SK-N-SH (cell line): ENCODE results near the gene PIAS1. TPM values are rescaled to one million over a fixed set of nuclear protein-coding genes. Genes with fewer than 3 reads are reported as not detected.
"Not testable (repeated sequence)": the region's sequence is repeated elsewhere in the genome, so short reads cannot be mapped to it uniquely, and the experiment has no call there.

Source experiments
- CTCF ChIA-PET: fragments of 300-600, 350-600 bp; formaldehyde crosslinking; extraction: SDS; loops from one replicate; lab custom pipeline; 2021; lab: Yijun Ruan, JAX
- POLR2A ChIA-PET: fragments of 350-600 bp; sonication (Branson Sonifier 250); formaldehyde crosslinking; extraction: SDS; loops from one replicate; lab custom pipeline; 2020; ENCODE audit warnings: antibody characterized with exemption, inconsistent platforms; lab: Yijun Ruan, JAX
- DNase-seq: peaks from one replicate; pipeline ENCODE4 v3.0.0; 2012
- H2AFZ ChIP-seq: fragments of 200-600 bp; sonication (generic); 2 replicates; pipeline ENCODE4 v1.8.1; 2016; ENCODE audit warnings: antibody characterized with exemption, mild to moderate bottlenecking, low read depth
- H3F3A ChIP-seq: fragments of 200-600 bp; sonication (generic); replicated peaks from 2 replicates; pipeline ENCODE3; 2016; ENCODE audit warnings: antibody characterized with exemption, mild to moderate bottlenecking; ENCODE audit not compliant: insufficient read depth
- H3K27ac ChIP-seq, 2 experiments: fragments of 200-500 bp in 1 of 2; fragments of 200-600 bp in 1 of 2; sonication (Bioruptor generic) in 1 of 2; sonication (generic), shearing (Covaris generic) in 1 of 2; 2 replicates each; pipeline versions ENCODE4 v1.5.1 to v1.6.1; 2014 to 2016; ENCODE audit warnings: low read depth in 2 of 2, inconsistent platforms in 1 of 2, low read length in 1 of 2, mild to moderate bottlenecking in 1 of 2, mixed read lengths in 1 of 2
- H3K27me3 ChIP-seq: fragments of 200-600 bp; sonication (generic), shearing (Covaris generic); 2 replicates; pipeline ENCODE4 v1.6.1; 2016; ENCODE audit warnings: mixed run types; ENCODE audit not compliant: insufficient read depth
- H3K36me3 ChIP-seq, 2 experiments: fragments of 200-500 bp in 1 of 2; fragments of 200-600 bp in 1 of 2; sonication (Bioruptor generic) in 1 of 2; sonication (generic) in 1 of 2; replicated peaks in 1 of 2; 2 replicates each; pipeline versions ENCODE3 to v1.5.1; 2014 to 2016; ENCODE audit warnings: low read length in 1 of 2, mild to moderate bottlenecking in 1 of 2; ENCODE audit not compliant: insufficient read depth in 2 of 2, control insufficient read depth in 1 of 2
- H3K4me1 ChIP-seq, 2 experiments: fragments of 200-500 bp in 1 of 2; fragments of 200-600 bp in 1 of 2; sonication (Bioruptor generic) in 1 of 2; sonication (generic), shearing (Covaris generic) in 1 of 2; 2 replicates each; pipeline versions ENCODE4 v1.5.1 to v1.6.1; 2014 to 2016; ENCODE audit warnings: low read depth in 1 of 2, low read length in 1 of 2, mixed run types in 1 of 2; ENCODE audit not compliant: insufficient read depth in 2 of 2, control insufficient read depth in 1 of 2
- H3K4me2 ChIP-seq: fragments of 200-600 bp; sonication (generic), shearing (Covaris generic); 2 replicates; pipeline ENCODE4 v1.6.1; 2017; ENCODE audit warnings: mixed run types
- H3K4me3 ChIP-seq, 2 experiments: fragments of 200-500 bp in 1 of 2; fragments of 200-600 bp in 1 of 2; sonication (Bioruptor generic) in 1 of 2; sonication (generic), shearing (Covaris generic) in 1 of 2; 2 replicates each; pipeline versions ENCODE4 v1.5.1 to v1.8.1; 2014 to 2016; ENCODE audit warnings: low read depth in 2 of 2, inconsistent platforms in 1 of 2, low read length in 1 of 2, mild to moderate bottlenecking in 1 of 2, mixed read lengths in 1 of 2, moderate library complexity in 1 of 2
- H3K79me2 ChIP-seq: fragments of 200-600 bp; sonication (generic); 2 replicates; pipeline ENCODE4 v1.8.1; 2017; ENCODE audit warnings: mild to moderate bottlenecking; ENCODE audit not compliant: insufficient read depth
- H3K9ac ChIP-seq: fragments of 200-600 bp; sonication (generic); 2 replicates; pipeline ENCODE4 v1.6.1; 2017; ENCODE audit warnings: mixed run types
- H3K9me2 ChIP-seq: fragments of 200-600 bp; sonication (generic); 2 replicates; pipeline ENCODE4 v1.6.1; 2017; ENCODE audit warnings: mixed run types
- H3K9me3 ChIP-seq: fragments of 200-600 bp; sonication (generic); 2 replicates; pipeline ENCODE4 v1.6.1; 2017; ENCODE audit warnings: mixed run types, mild to moderate bottlenecking, moderate library complexity
- H4K20me1 ChIP-seq: fragments of 200-600 bp; sonication (generic); 2 replicates; pipeline ENCODE4 v1.6.1; 2017; ENCODE audit warnings: mild to moderate bottlenecking, mixed run types; ENCODE audit not compliant: insufficient read depth
- CHD2 ChIP-seq: fragments of 150-350 bp; IDR thresholded peaks from 2 replicates; pipeline ENCODE4 v1.6.1; 2018; ENCODE audit warnings: low read length; ENCODE audit not compliant: partially characterized antibody
- ELF1 ChIP-seq: IDR thresholded peaks from 2 replicates; pipeline ENCODE4 v1.4.0; 2012
- EZH2phosphoT487 ChIP-seq: fragments of 200-600 bp; sonication (generic); IDR thresholded peaks from 2 replicates; pipeline ENCODE4 v1.6.1; 2017; ENCODE audit warnings: low read depth, mixed run types, mild to moderate bottlenecking, antibody characterized with exemption, moderate library complexity, borderline replicate concordance
- FOSL2 ChIP-seq: IDR thresholded peaks from 2 replicates; pipeline ENCODE4 v1.4.0; 2012; ENCODE audit warnings: low read depth, mild to moderate bottlenecking, moderate library complexity, borderline replicate concordance
- GABPA ChIP-seq: IDR thresholded peaks from 2 replicates; pipeline ENCODE4 v1.4.0; 2012; ENCODE audit warnings: low read depth, mild to moderate bottlenecking
- GATA2 ChIP-seq: sonication (generic); formaldehyde crosslinking; IDR thresholded peaks from 2 replicates; pipeline ENCODE4 v1.5.0; 2020; ENCODE audit warnings: mild to moderate bottlenecking, missing genetic modification reagents
- JUND ChIP-seq: IDR thresholded peaks from 2 replicates; pipeline ENCODE4 v1.4.0; 2012
- NFIC ChIP-seq: IDR thresholded peaks from 2 replicates; pipeline ENCODE4 v1.4.0; 2012; ENCODE audit warnings: borderline replicate concordance
- NRF1 ChIP-seq: IDR thresholded peaks from 2 replicates; pipeline ENCODE4 v1.6.1; 2012; ENCODE audit warnings: low read depth, mild to moderate bottlenecking, low read length
- POLR2AphosphoS5 ChIP-seq: IDR thresholded peaks from 2 replicates; pipeline ENCODE4 v1.6.1; 2012; ENCODE audit warnings: low read depth, low read length
- RAD21 ChIP-seq: IDR thresholded peaks from 2 replicates; pipeline ENCODE4 v1.6.1; 2012; ENCODE audit warnings: mild to moderate bottlenecking, low read length
- RCOR1 ChIP-seq: fragments of 150-350 bp; IDR thresholded peaks from 2 replicates; pipeline ENCODE4 v1.6.1; 2017; ENCODE audit warnings: antibody characterized with exemption, low read length
- RXRA ChIP-seq: IDR thresholded peaks from 2 replicates; pipeline ENCODE4 v1.4.0; 2012; ENCODE audit warnings: low read depth, mild to moderate bottlenecking, borderline replicate concordance
- SIN3A ChIP-seq: IDR thresholded peaks from 2 replicates; pipeline ENCODE4 v1.6.1; 2012; ENCODE audit warnings: low read depth, mild to moderate bottlenecking, low read length, moderate library complexity, borderline replicate concordance
- TAF1 ChIP-seq: IDR thresholded peaks from 2 replicates; pipeline ENCODE4 v1.6.1; 2012; ENCODE audit warnings: low read depth, mild to moderate bottlenecking, low read length, moderate library complexity, borderline replicate concordance
- TEAD4 ChIP-seq: IDR thresholded peaks from 2 replicates; pipeline ENCODE4 v1.4.0; 2012; ENCODE audit warnings: mild to moderate bottlenecking, borderline replicate concordance; ENCODE audit not compliant: insufficient read depth
- WGBS: methylation state at CpG from one replicate; pipeline ENCODE4 v1.1.6; 2017; ENCODE audit warnings: low lambda C conversion rate; 5-methylcytosine and 5-hydroxymethylcytosine counted together
- polyA plus RNA-seq, 3 experiments: library from polyadenylated mRNA; depleted of rRNA; stranded (reverse); fragments of >200 nt; gene quantifications; 2 replicates each; pipeline ENCODE4 v1.2.3, GENCODE V29; 2012
- TF ChIP-seq, protein P1 (sequence below): IDR thresholded peaks from 2 replicates; pipeline ENCODE4 v1.4.0; 2012; ENCODE audit warnings: low read depth, borderline replicate concordance
- TF ChIP-seq, protein P2 (sequence below): fragments of 200-600 bp; sonication (generic); IDR thresholded peaks from 2 replicates; pipeline ENCODE4 v1.6.1; 2017; ENCODE audit warnings: antibody characterized with exemption, mild to moderate bottlenecking, moderate library complexity
- TF ChIP-seq, protein P3 (sequence below): IDR thresholded peaks from 2 replicates; pipeline ENCODE4 v1.4.0; 2012; ENCODE audit warnings: low read depth
- TF ChIP-seq, protein P4 (sequence below): IDR thresholded peaks from 2 replicates; pipeline ENCODE4; 2012

PIAS1 gene
- polyA plus RNA-seq, 1 of the 3 experiments (the other 2 are of a cell fraction): 9.0 TPM

DNA sequence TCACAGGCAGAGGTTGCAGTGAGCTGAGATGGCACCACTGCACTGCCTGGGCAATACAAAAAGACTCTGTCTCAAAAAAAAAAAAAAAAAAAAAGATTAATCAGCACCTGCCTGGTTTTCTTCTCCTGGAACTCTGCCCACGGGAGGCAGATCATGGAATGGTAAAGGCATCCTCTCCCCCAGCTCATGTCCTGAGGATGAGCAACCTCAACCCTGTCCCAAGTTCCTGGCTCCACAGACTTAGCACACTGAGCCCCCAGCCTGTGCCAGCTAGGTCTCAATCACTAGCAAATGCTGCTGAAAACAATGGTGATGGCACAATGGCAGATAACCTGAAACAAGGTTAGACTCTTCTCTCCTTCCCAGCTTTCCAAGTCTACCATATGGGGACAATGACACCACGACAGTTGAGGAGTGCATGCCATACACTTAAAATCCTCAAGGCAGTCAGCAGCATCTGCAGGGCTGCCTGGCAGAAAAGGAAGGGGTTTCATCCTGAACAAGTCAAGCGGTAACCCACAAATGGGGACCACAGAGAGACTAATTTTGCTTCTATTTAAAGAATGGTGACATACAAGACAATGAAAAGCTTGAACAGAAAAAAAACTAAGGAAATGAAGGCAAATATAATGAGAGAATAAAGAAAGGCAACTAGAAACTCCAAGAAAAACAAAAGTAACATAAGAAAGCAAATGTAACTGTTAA, 170.6 kb downstream of the PIAS1 start:
- Histone ChIP-seq H3F3A (peaks cover 4% of the 10 kb centered on the region), H3K79me2 (peaks cover 73% of the 10 kb centered on the region)

DNA sequence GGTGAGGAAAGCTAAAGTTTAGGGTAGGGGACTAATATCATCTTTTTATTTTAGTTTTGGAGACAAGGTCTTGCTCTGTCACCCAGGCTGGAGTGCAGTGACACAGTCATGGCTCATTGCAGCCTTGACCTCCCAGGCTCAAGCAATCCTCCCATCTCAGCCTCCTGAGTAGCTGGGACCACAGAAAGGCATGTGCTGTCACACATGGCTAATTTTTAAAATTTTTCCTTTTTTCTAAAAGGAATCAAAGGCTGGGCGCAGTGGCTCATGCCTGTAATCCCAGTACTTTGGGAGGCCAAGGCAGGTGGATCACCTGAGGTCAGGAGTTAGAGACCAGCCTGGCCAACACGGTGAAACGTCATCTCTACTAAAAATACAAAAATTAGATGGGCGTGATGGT, 171.3 kb downstream of the PIAS1 start:
- H4K20me1 ChIP-seq: peaks cover 12% of the 10 kb centered on the region; the same call in 1 of the 2 replicates
- H3K36me3 ChIP-seq, H3K9me3 ChIP-seq, H3F3A ChIP-seq, H3K4me2 ChIP-seq, POLR2A ChIA-PET, H3K27me3 ChIP-seq, H3K4me3 ChIP-seq, DNase-seq, H3K9ac ChIP-seq, H2AFZ ChIP-seq, H3K27ac ChIP-seq, H3K9me2 ChIP-seq: not testable (repeated sequence)
- CTCF ChIA-PET: interaction anchor here (3.2 kb wide), 1 partner anchor 14 kb away, joined by 15 read pairs; no protein-coding TSS in a partner anchor
- WGBS: 98% methylated on average over 4 of the region's 4 CpGs
- peaks cover 10 to 17% of the 10 kb centered on the region in 2 experiments; a peak in 2 of 4 replicates for H3K4me1 ChIP-seq
- H3K79me2 ChIP-seq: peaks cover 67% of the 10 kb centered on the region

More for the DNA sequence above, 170.6 kb downstream of the PIAS1 start:
- H4K20me1 ChIP-seq: peaks cover 12% of the 10 kb centered on the region; the same call in 1 of the 2 replicates
- no peaks in the 10 kb centered on the region for H3K9me2 ChIP-seq
- 89% methylated on average over 3 of the region's 3 CpGs for WGBS
- H3K27ac ChIP-seq: no peak overlapping the region
- POLR2A ChIA-PET: interaction anchor here (0.6 kb wide), 1 partner anchor 478 kb away, joined by 3 read pairs; no protein-coding TSS in a partner anchor
- TF ChIP-seq RCOR1 (no peak), GABPA (no peak), CHD2 (no peak), ELF1 (no peak), POLR2AphosphoS5 (no peak), RAD21 (no peak), JUND (no peak), RXRA (no peak), GATA2 (CRISPR knock-in tag) (no peak), TEAD4 (no peak), FOSL2 (no peak), EZH2phosphoT487 (no peak), NRF1 (no peak), NFIC (no peak), TAF1 (no peak), SIN3A (no peak)
- TF ChIP-seq, protein P1, sequence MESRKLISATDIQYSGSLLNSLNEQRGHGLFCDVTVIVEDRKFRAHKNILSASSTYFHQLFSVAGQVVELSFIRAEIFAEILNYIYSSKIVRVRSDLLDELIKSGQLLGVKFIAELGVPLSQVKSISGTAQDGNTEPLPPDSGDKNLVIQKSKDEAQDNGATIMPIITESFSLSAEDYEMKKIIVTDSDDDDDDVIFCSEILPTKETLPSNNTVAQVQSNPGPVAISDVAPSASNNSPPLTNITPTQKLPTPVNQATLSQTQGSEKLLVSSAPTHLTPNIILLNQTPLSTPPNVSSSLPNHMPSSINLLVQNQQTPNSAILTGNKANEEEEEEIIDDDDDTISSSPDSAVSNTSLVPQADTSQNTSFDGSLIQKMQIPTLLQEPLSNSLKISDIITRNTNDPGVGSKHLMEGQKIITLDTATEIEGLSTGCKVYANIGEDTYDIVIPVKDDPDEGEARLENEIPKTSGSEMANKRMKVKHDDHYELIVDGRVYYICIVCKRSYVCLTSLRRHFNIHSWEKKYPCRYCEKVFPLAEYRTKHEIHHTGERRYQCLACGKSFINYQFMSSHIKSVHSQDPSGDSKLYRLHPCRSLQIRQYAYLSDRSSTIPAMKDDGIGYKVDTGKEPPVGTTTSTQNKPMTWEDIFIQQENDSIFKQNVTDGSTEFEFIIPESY: no peak
- TF ChIP-seq, protein P2, sequence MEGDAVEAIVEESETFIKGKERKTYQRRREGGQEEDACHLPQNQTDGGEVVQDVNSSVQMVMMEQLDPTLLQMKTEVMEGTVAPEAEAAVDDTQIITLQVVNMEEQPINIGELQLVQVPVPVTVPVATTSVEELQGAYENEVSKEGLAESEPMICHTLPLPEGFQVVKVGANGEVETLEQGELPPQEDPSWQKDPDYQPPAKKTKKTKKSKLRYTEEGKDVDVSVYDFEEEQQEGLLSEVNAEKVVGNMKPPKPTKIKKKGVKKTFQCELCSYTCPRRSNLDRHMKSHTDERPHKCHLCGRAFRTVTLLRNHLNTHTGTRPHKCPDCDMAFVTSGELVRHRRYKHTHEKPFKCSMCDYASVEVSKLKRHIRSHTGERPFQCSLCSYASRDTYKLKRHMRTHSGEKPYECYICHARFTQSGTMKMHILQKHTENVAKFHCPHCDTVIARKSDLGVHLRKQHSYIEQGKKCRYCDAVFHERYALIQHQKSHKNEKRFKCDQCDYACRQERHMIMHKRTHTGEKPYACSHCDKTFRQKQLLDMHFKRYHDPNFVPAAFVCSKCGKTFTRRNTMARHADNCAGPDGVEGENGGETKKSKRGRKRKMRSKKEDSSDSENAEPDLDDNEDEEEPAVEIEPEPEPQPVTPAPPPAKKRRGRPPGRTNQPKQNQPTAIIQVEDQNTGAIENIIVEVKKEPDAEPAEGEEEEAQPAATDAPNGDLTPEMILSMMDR: no peak
- TF ChIP-seq, protein P3, sequence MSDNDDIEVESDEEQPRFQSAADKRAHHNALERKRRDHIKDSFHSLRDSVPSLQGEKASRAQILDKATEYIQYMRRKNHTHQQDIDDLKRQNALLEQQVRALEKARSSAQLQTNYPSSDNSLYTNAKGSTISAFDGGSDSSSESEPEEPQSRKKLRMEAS: no peak
- TF ChIP-seq, protein P4, sequence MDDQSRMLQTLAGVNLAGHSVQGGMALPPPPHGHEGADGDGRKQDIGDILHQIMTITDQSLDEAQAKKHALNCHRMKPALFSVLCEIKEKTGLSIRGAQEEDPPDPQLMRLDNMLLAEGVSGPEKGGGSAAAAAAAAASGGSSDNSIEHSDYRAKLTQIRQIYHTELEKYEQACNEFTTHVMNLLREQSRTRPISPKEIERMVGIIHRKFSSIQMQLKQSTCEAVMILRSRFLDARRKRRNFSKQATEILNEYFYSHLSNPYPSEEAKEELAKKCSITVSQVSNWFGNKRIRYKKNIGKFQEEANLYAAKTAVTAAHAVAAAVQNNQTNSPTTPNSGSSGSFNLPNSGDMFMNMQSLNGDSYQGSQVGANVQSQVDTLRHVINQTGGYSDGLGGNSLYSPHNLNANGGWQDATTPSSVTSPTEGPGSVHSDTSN: no peak
- TF ChIP-seq, all 33 proteins: peak for 0
- Histone ChIP-seq H3K9ac (no peak overlapping the region), H3K27me3 (no peaks in the 10 kb centered on the region), H3K4me2 (no peak overlapping the region), H3K9me3 (no peaks in the 10 kb centered on the region), H3K4me1 (peaks cover 6 to 12% of the 10 kb centered on the region in 2 experiments; a peak in 1 of 4 replicates), H3K4me3 (no peak overlapping the region), H3K36me3 (no peaks in the 10 kb centered on the region), H2AFZ (no peak overlapping the region)
- peak; percentile 15 for DNase-seq
- CTCF ChIA-PET: interaction anchor here (0.7 to 1.0 kb wide), 2 partner anchors 14 to 15 kb away, joined by 3 read pairs; no protein-coding TSS in a partner anchor
